HL-60 (cell line): Measurements from ENCODE around the gene GAB1.

Experiments used
- DNase-seq, 2 experiments: peaks; one replicate each; pipeline ENCODE4 v3.0.0-alpha.2; 2010 to 2020; ENCODE audit warnings: low read depth in 1 of 2, low spot score in 1 of 2
- H3K27ac ChIP-seq: fragments of 250-450 bp; sonication (Bioruptor Pico); replicated peaks from 2 replicates; pipeline ENCODE4 v1.5.1; 2020; ENCODE audit warnings: mild to moderate bottlenecking, moderate library complexity
- H3K27me3 ChIP-seq: fragments of 250-450 bp; sonication (Bioruptor Pico); 2 replicates; pipeline ENCODE4 v1.5.1; 2021; ENCODE audit warnings: mild to moderate bottlenecking, moderate library complexity; ENCODE audit not compliant: insufficient read depth, poor library complexity, severe bottlenecking
- H3K4me3 ChIP-seq: replicated peaks from 2 replicates; pipeline ENCODE4 v1.5.1; 2011; ENCODE audit warnings: mild to moderate bottlenecking, control low read depth, low read length; ENCODE audit not compliant: insufficient read depth
- GABPA ChIP-seq: IDR thresholded peaks from 2 replicates; pipeline ENCODE4 v1.6.1; 2012; ENCODE audit warnings: low read depth
- POLR2AphosphoS5 ChIP-seq: IDR thresholded peaks from 2 replicates; pipeline ENCODE4 v1.6.1; 2012; ENCODE audit warnings: low read depth
- SPI1 ChIP-seq: IDR thresholded peaks from 2 replicates; pipeline ENCODE4 v1.6.1; 2012; ENCODE audit warnings: low read depth, mild to moderate bottlenecking, borderline replicate concordance
- TF ChIP-seq, protein P1 (sequence below): IDR thresholded peaks from one replicate; pipeline ENCODE4 v1.5.1; 2011; ENCODE audit warnings: low read length, control low read depth, inconsistent platforms; ENCODE audit not compliant: insufficient read depth
- TF ChIP-seq, protein P2 (sequence below): IDR thresholded peaks from 2 replicates; pipeline ENCODE4 v1.6.1; 2012; ENCODE audit warnings: low read depth; ENCODE audit not compliant: insufficient replicate concordance

The GAB1 gene

DNA sequence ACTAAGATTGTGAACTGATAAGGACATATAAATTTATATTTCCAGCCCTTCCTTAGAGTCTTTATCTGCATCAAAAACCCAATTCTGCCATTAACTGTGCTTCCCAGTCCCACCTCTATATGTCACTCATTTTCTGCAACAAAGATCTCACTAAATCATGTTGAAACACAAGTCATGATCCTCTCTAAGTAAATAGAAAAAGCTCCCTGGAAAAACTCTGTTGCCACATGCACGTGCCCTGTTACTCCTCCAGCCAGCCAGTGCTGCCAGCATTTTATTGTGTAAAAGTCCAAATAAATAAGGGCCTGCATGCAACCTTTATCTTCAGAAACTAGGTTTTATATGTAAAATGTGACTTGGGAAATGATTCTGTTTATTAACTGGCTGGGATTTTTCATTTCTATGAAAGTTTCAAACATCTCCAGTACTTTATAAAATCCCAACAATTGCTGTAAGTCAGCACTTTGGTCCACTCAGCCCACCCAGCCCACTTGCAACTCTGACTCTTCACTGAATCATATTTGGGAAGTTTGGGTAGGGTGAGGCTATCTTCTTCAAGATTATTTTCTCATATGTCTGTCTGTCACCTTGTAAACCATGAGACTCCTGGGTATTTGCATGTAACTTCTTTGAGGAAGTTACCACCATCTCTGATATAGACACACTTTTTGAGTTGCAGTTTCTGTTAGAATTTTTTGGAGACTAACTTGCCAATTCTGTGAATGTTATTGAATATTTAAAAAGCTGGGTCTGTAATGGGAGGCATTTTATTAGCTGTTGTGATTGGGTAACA lies 136.9 kb downstream of the GAB1 start:
- no peaks in the 10 kb centered on the region for H3K27me3 ChIP-seq
- DNase-seq, result no peak
- TF ChIP-seq, protein P1, sequence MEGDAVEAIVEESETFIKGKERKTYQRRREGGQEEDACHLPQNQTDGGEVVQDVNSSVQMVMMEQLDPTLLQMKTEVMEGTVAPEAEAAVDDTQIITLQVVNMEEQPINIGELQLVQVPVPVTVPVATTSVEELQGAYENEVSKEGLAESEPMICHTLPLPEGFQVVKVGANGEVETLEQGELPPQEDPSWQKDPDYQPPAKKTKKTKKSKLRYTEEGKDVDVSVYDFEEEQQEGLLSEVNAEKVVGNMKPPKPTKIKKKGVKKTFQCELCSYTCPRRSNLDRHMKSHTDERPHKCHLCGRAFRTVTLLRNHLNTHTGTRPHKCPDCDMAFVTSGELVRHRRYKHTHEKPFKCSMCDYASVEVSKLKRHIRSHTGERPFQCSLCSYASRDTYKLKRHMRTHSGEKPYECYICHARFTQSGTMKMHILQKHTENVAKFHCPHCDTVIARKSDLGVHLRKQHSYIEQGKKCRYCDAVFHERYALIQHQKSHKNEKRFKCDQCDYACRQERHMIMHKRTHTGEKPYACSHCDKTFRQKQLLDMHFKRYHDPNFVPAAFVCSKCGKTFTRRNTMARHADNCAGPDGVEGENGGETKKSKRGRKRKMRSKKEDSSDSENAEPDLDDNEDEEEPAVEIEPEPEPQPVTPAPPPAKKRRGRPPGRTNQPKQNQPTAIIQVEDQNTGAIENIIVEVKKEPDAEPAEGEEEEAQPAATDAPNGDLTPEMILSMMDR, result no peak
- TF ChIP-seq SPI1 (no peak), POLR2AphosphoS5 (no peak), GABPA (no peak)
- TF ChIP-seq, protein P2, sequence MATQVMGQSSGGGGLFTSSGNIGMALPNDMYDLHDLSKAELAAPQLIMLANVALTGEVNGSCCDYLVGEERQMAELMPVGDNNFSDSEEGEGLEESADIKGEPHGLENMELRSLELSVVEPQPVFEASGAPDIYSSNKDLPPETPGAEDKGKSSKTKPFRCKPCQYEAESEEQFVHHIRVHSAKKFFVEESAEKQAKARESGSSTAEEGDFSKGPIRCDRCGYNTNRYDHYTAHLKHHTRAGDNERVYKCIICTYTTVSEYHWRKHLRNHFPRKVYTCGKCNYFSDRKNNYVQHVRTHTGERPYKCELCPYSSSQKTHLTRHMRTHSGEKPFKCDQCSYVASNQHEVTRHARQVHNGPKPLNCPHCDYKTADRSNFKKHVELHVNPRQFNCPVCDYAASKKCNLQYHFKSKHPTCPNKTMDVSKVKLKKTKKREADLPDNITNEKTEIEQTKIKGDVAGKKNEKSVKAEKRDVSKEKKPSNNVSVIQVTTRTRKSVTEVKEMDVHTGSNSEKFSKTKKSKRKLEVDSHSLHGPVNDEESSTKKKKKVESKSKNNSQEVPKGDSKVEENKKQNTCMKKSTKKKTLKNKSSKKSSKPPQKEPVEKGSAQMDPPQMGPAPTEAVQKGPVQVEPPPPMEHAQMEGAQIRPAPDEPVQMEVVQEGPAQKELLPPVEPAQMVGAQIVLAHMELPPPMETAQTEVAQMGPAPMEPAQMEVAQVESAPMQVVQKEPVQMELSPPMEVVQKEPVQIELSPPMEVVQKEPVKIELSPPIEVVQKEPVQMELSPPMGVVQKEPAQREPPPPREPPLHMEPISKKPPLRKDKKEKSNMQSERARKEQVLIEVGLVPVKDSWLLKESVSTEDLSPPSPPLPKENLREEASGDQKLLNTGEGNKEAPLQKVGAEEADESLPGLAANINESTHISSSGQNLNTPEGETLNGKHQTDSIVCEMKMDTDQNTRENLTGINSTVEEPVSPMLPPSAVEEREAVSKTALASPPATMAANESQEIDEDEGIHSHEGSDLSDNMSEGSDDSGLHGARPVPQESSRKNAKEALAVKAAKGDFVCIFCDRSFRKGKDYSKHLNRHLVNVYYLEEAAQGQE, result no peak
- no peak overlapping the region for H3K4me3 ChIP-seq
- no peak overlapping the region for H3K27ac ChIP-seq

DNA sequence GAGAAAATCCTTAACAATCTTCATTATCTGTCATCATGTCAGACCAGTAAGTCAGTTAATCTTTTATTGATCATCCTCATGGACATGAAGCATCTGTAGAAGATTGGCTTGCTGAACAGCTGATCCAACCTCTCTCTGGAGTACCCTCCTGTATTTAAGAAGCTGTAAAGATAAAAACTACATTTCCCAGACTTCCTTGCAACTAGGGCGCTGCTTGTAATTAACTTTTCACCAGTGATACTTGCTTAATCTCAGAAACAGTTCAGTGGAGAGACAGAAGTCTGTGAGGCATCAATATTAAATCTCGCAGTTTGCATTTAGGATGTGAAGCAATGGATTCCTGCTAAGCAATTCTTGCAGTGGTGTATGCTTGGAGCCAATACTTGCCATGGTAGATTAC lies 140.8 kb downstream of the GAB1 start:
- no peak for TF ChIP-seq GABPA
- no peak for TF ChIP-seq SPI1
- TF ChIP-seq POLR2AphosphoS5, result no peak
- Histone ChIP-seq H3K4me3 (no peak overlapping the region), H3K27ac (no peak overlapping the region), H3K27me3 (no peaks in the 10 kb centered on the region)
- DNase-seq, result no peak

DNA sequence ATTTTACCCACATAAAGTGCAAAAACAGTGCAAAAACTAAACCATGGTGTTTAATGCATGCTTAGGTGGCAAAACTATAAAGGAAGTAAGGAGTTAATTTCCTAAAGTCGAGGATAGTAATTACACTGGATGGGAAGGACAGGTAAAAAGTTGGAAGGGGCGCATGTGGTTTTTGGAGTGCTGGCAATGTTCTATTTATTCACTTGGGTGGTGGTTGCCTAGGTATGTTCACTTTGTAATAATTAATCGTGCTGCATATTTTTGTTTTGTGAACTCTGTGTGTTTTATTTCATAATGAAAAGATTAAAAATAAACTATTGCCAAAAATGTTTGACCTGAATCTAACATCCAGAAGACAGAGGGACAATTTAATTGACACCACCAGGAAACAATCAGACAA lies 144.7 kb downstream of the GAB1 start:
- Histone ChIP-seq H3K4me3 (no peak overlapping the region), H3K27ac (no peak overlapping the region), H3K27me3 (no peaks in the 10 kb centered on the region)
- DNase-seq, result no peak
- no peak for TF ChIP-seq GABPA
- TF ChIP-seq SPI1, result no peak
- TF ChIP-seq, protein P2, result no peak
- TF ChIP-seq, protein P1, result no peak
- TF ChIP-seq POLR2AphosphoS5, result no peak

DNA sequence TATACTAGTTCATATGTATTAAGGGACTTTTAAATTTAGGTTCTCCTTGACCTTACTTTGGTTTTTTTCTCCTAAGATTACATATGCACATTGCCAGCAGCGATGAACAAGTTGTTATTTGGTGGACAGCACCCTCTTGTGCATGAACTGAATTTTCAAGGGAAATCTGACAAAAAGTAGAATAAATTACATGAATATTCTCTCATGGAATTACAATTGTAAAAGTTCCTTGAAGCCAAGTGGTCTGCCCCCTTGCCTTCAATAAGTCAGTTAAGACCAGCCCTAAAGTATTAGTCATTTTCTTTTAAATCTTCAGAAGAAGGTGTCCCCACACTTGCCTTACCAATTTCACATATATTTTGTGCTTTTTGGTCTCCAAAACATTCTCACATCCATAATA lies 146.2 kb downstream of the GAB1 start:
- H3K27me3 ChIP-seq, result no peaks in the 10 kb centered on the region
- no peak for DNase-seq
- no peak for TF ChIP-seq SPI1
- TF ChIP-seq POLR2AphosphoS5, result no peak
- TF ChIP-seq GABPA, result no peak
- TF ChIP-seq, protein P1, result no peak
- TF ChIP-seq, protein P2, result no peak
- no peak overlapping the region for H3K27ac ChIP-seq
- H3K4me3 ChIP-seq, result no peak overlapping the region
